Measurements from ENCODE around the gene TRIM69.
A peak's percentile ranks its signal among the peaks of the same experiment; 100 is the strongest.

DNA sequence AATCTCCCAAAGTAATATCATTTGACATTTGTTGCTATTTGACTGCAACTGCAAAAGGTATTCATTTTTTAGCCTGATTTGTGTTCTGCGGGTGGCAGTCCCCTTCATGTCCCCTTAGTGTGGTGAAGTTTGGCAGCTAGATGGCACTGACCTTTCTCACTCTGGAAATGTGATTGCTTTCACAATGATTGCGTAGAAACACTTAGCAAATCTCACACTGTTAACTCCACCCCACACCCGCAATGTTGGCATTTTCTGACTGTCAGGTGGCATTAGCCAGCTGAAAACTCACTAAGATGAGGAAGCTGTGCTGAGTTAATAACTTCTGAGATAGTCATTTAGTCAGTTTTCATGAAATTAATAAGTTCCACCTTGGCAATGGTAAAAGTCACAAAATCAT is 76.9 kb downstream of the TRIM69 start:
- TF ChIP-seq, protein P1, sequence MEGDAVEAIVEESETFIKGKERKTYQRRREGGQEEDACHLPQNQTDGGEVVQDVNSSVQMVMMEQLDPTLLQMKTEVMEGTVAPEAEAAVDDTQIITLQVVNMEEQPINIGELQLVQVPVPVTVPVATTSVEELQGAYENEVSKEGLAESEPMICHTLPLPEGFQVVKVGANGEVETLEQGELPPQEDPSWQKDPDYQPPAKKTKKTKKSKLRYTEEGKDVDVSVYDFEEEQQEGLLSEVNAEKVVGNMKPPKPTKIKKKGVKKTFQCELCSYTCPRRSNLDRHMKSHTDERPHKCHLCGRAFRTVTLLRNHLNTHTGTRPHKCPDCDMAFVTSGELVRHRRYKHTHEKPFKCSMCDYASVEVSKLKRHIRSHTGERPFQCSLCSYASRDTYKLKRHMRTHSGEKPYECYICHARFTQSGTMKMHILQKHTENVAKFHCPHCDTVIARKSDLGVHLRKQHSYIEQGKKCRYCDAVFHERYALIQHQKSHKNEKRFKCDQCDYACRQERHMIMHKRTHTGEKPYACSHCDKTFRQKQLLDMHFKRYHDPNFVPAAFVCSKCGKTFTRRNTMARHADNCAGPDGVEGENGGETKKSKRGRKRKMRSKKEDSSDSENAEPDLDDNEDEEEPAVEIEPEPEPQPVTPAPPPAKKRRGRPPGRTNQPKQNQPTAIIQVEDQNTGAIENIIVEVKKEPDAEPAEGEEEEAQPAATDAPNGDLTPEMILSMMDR (conservative IDR thresholded peaks at IDR 0.05; ENCODE audit: low read length), result peak; percentile 19; the same call in 1 of the 2 replicates
- TF ChIP-seq EZH2phosphoT487 (IDR thresholded peaks at IDR 0.05; ENCODE audit: borderline replicate concordance), result no peak

Measured in Loucy (cell line).